B cell (primary cell): Measurements from ENCODE around the gene LRP6. TPM values are rescaled to one million over a fixed set of nuclear protein-coding genes. Genes with fewer than 3 reads are reported as not detected.

ENCODE experiments used
- ATAC-seq: fragments of 200-7000 bp; cut with Tn5 transposase; one replicate; pipeline ENCODE4 v1.10.0; 2021; ENCODE audit warnings: low read depth, mild to moderate bottlenecking, moderate number of reproducible peaks, moderate library complexity
- CTCF ChIA-PET: fragments of 350-600 bp; sonication (Branson Sonifier 250); formaldehyde crosslinking; loops from one replicate; lab custom pipeline; 2021; ENCODE audit warnings: antibody characterized with exemption, inconsistent platforms; lab: Charles Lee
- POLR2A ChIA-PET: fragments of 350-600 bp; sonication (Branson Sonifier 250); formaldehyde crosslinking; loops from one replicate; lab custom pipeline; 2021; ENCODE audit warnings: antibody characterized with exemption; lab: Charles Lee
- DNase-seq: peaks from one replicate; pipeline ENCODE4 v3.0.0; 2013
- H2AFZ ChIP-seq: 2 replicates; pipeline ENCODE4 v1.6.1; 2012; ENCODE audit warnings: mild to moderate bottlenecking, low read depth, low read length; ENCODE audit not compliant: insufficient read depth, poor library complexity, severe bottlenecking
- H3K27ac ChIP-seq, 2 donors: 1 replicate in 1 of 2; 2 replicates in 1 of 2; pipeline ENCODE4 v1.5.1; 2012 to 2013; ENCODE audit warnings: low read length in 2 of 2, mild to moderate bottlenecking in 2 of 2, moderate library complexity in 1 of 2
- H3K27me3 ChIP-seq, 4 experiments: fragments of 200-600 bp in 1 of 4; sonication (generic) in 1 of 4; replicated peaks in 1 of 4; 1 replicate in 2 of 4; 2 replicates in 2 of 4; pipeline versions ENCODE4 v1.6.1 to v1.7.0; 2013 to 2016; ENCODE audit warnings: low read length in 3 of 4, mild to moderate bottlenecking in 2 of 4, mixed read lengths in 1 of 4, moderate library complexity in 1 of 4; ENCODE audit not compliant: insufficient read depth in 4 of 4, control insufficient read depth in 3 of 4; ENCODE audit errors: control extremely low read depth in 1 of 4
- H3K36me3 ChIP-seq, 2 experiments: replicated peaks in 1 of 2; 1 replicate in 1 of 2; 2 replicates in 1 of 2; pipeline versions ENCODE4 v1.6.1 to v1.7.1; 2013; ENCODE audit warnings: low read length in 1 of 2; ENCODE audit not compliant: insufficient read depth in 2 of 2, control insufficient read depth in 1 of 2; ENCODE audit errors: control extremely low read depth in 1 of 2, extremely low read depth in 1 of 2
- H3K4me1 ChIP-seq, 2 donors: fragments of 200-600 bp in 1 of 2; sonication (generic) in 1 of 2; 1 replicate in 1 of 2; 2 replicates in 1 of 2; pipeline versions ENCODE4 v1.5.1 to v1.6.1; 2013 to 2017; ENCODE audit warnings: low read length in 2 of 2; ENCODE audit not compliant: control insufficient read depth in 2 of 2, insufficient read depth in 2 of 2
- H3K4me2 ChIP-seq: replicated peaks from 2 replicates; pipeline ENCODE3; 2012; ENCODE audit warnings: mild to moderate bottlenecking, low read depth, low read length; ENCODE audit not compliant: poor library complexity, severe bottlenecking
- H3K4me3 ChIP-seq, 5 experiments: fragments of 200-600 bp in 1 of 5; sonication (generic) in 1 of 5; 1 replicate in 3 of 5; 2 replicates in 2 of 5; pipeline versions ENCODE4 v1.5.1 to v1.7.0; 2011 to 2016; ENCODE audit warnings: low read length in 4 of 5, mild to moderate bottlenecking in 4 of 5, low read depth in 2 of 5, control low read depth in 1 of 5, moderate library complexity in 1 of 5; ENCODE audit not compliant: insufficient read depth in 1 of 5; ENCODE audit errors: control extremely low read depth in 1 of 5, extremely low read depth in 1 of 5
- H3K79me2 ChIP-seq: fragments of 200-600 bp; sonication (generic); one replicate; pipeline ENCODE4 v1.6.0; 2016; ENCODE audit warnings: low read length; ENCODE audit not compliant: control insufficient read depth, insufficient read depth
- H3K9ac ChIP-seq: fragments of 200-600 bp; sonication (generic); 2 replicates; pipeline ENCODE4 v1.6.1; 2017; ENCODE audit warnings: mild to moderate bottlenecking, low read length, moderate library complexity
- H3K9me3 ChIP-seq, 3 donors: one replicate each; pipeline versions ENCODE4 v1.6.1 to v1.7.1; 2013; ENCODE audit warnings: low read length in 2 of 3; ENCODE audit not compliant: control insufficient read depth in 2 of 3, insufficient read depth in 1 of 3; ENCODE audit errors: control extremely low read depth in 1 of 3
- H4K20me1 ChIP-seq: 2 replicates; pipeline ENCODE4 v1.6.0; 2012; ENCODE audit warnings: mild to moderate bottlenecking, low read length; ENCODE audit not compliant: insufficient read depth, control insufficient read depth, poor library complexity, severe bottlenecking
- H3K27ac Mint-ChIP-seq: one replicate; pipeline ENCODE4 v1.8.0; 2021; ENCODE audit warnings: mixed read lengths
- H3K27me3 Mint-ChIP-seq: one replicate; pipeline ENCODE4 v1.8.0; 2021; ENCODE audit warnings: mixed read lengths
- H3K4me1 Mint-ChIP-seq: one replicate; pipeline ENCODE4 v1.8.0; 2021; ENCODE audit warnings: mixed read lengths
- H3K4me3 Mint-ChIP-seq: one replicate; pipeline ENCODE4 v1.8.0; 2021; ENCODE audit warnings: mixed read lengths
- H3K9me3 Mint-ChIP-seq: one replicate; pipeline ENCODE4 v1.8.0; 2022; ENCODE audit warnings: mixed read lengths; ENCODE audit not compliant: insufficient read depth
- CTCF ChIP-seq: fragments of 200-600 bp; IDR thresholded peaks from one replicate; pipeline ENCODE4 v1.8.0; 2022; ENCODE audit warnings: antibody characterized with exemption, mild to moderate bottlenecking
- EZH2 ChIP-seq: IDR thresholded peaks from 2 replicates; pipeline ENCODE4 v1.6.1; 2012; ENCODE audit warnings: borderline replicate concordance, low read depth, mild to moderate bottlenecking, moderate library complexity, low read length; ENCODE audit not compliant: insufficient read depth, poor library complexity, severe bottlenecking
- WGBS: methylation state at CpG from one replicate; pipeline ENCODE4 v1.1.5; 2013; ENCODE audit warnings: missing lambda C conversion rate; ENCODE audit not compliant: insufficient coverage; 5-methylcytosine and 5-hydroxymethylcytosine counted together
- intact Hi-C: fragments of 100-400 bp; cut with micrococcal nuclease; formaldehyde crosslinking; loops from one replicate; pipeline ENCODE4 v1.10.0; 2022
- polyA plus RNA-seq: library from polyadenylated mRNA; depleted of rRNA; stranded (reverse); fragments of >200 nt; gene quantifications from 2 replicates; pipeline ENCODE4 v1.2.3, GENCODE V29; 2012
- total RNA-seq, 2 donors: library from RNA; stranded (reverse); fragments of 120-200 nt in 1 of 2; gene quantifications; 1 replicate in 1 of 2; 2 replicates in 1 of 2; pipeline versions ENCODE4 v1.2.3 to v1.2.4, GENCODE V29; 2013 to 2022

LRP6 gene
- total and polyA plus RNA-seq, 2 donors (not counting 1 experiment from before 2014, with no cell fraction given) = 0.34 to 2.8 TPM

GRCh38 chr12:12247584-12247983 is 19.3 kb downstream of the LRP6 start:
- intact Hi-C loops = no loop called here
- Histone ChIP-seq H3K79me2 (no peaks in the 10 kb centered on the region), H3K27ac (no peak overlapping the region), H3K9me3 (no peaks in the 10 kb centered on the region), H3K27me3 (no peaks in the 10 kb centered on the region), H2AFZ (no peak overlapping the region), H3K4me3 (no peak overlapping the region), H3K4me1 (no peaks in the 10 kb centered on the region), H3K4me2 (no peak overlapping the region), H3K36me3 (no peaks in the 10 kb centered on the region), H4K20me1 (no peaks in the 10 kb centered on the region), H3K9ac (no peak overlapping the region)
- DNase-seq (no peak), ATAC-seq (no peak)
- TF ChIP-seq CTCF (no peak), EZH2 (no peak)
- no peak overlapping the region for H3K4me3 Mint-ChIP-seq
- H3K27ac Mint-ChIP-seq = no peak overlapping the region
- ChIA-PET CTCF (no interaction called here), POLR2A (no interaction called here)
- H3K4me1 Mint-ChIP-seq = no peaks in the 10 kb centered on the region
- no peaks in the 10 kb centered on the region for H3K27me3 Mint-ChIP-seq
- H3K9me3 Mint-ChIP-seq = no peaks in the 10 kb centered on the region

- Histone ChIP-seq H4K20me1 (no peaks in the 10 kb centered on the region), H2AFZ (no peak overlapping the region), H3K4me3 (no peak overlapping the region), H3K4me1 (no peaks in the 10 kb centered on the region), H3K27ac (no peak overlapping the region), H3K9ac (no peak overlapping the region), H3K9me3 (no peaks in the 10 kb centered on the region), H3K36me3 (no peaks in the 10 kb centered on the region), H3K79me2 (no peaks in the 10 kb centered on the region), H3K27me3 (no peaks in the 10 kb centered on the region), H3K4me2 (no peak overlapping the region)
- 90% methylated on average over 4 of the region's 12 CpGs for WGBS
- TF ChIP-seq CTCF (no peak), EZH2 (no peak)
- H3K9me3 Mint-ChIP-seq = no peaks in the 10 kb centered on the region
- no peaks in the 10 kb centered on the region for H3K4me1 Mint-ChIP-seq
- intact Hi-C loops = no loop called here
- H3K4me3 Mint-ChIP-seq = no peak overlapping the region
- DNase-seq = no peak
- no peaks in the 10 kb centered on the region for H3K27me3 Mint-ChIP-seq
- ChIA-PET CTCF (no interaction called here), POLR2A (no interaction called here)
- no peak overlapping the region for H3K27ac Mint-ChIP-seq
- no peak for ATAC-seq
These were observed 22.5 kb downstream of the LRP6 start for GRCh38 chr12:12244341-12244740.
